ENCODE measurements around the gene XRCC6. TPM values are rescaled to one million over a fixed set of nuclear protein-coding genes. Genes with fewer than 3 reads are reported as not detected.

Gene XRCC6
- total RNA-seq, 2 experiments from 2014 or later = 162 TPM

- DNase-seq = no peak
- Mint-ChIP-seq H3K4me1 (ENCODE audit: low read depth) (peaks cover 9% of the 10 kb centered on the region), H3K36me3 (ENCODE audit: low read depth) (peaks cover 83% of the 10 kb centered on the region), H3K27me3 (no peaks in the 10 kb centered on the region), H3K27ac (no peak overlapping the region), H3K9me3 (no peaks in the 10 kb centered on the region), H3K4me3 (no peak overlapping the region)
- TF ChIP-seq CTCF (IDR thresholded peaks at IDR 0.05) = no peak
- ATAC-seq (ENCODE audit: poor library complexity) = no peak
- Histone ChIP-seq H3K36me3 (ENCODE audit: insufficient read depth, low read length) (peaks cover 83% of the 10 kb centered on the region), H3K27ac (ENCODE audit: low read depth in 1 of 2, low read length in 2 of 2) (no peak overlapping the region), H3K27me3 (ENCODE audit: control insufficient read depth in 1 of 2, insufficient read depth in 2 of 2, low read length in 2 of 2) (no peaks in the 10 kb centered on the region), H3K9me3 (ENCODE audit: control insufficient read depth in 1 of 2, insufficient read depth in 1 of 2, low read length in 2 of 2) (no peaks in the 10 kb centered on the region), H3K4me3 (ENCODE audit: low read length) (no peak overlapping the region), H3K4me1 (ENCODE audit: insufficient read depth, low read length) (no peaks in the 10 kb centered on the region)
- intact Hi-C loops (cut with DNase I, micrococcal nuclease) = no loop called here
- POLR2A ChIA-PET = no interaction called here
- CTCF ChIA-PET = no interaction called here
Observed at GRCh38 chr22:41641854-41642253, 20.8 kb downstream of the XRCC6 start.

GRCh38 chr22:41642331-41643110 is 21.4 kb downstream of the XRCC6 start:
- Mint-ChIP-seq H3K4me3 (no peak overlapping the region), H3K9me3 (no peaks in the 10 kb centered on the region), H3K36me3 (ENCODE audit: low read depth) (peaks cover 81% of the 10 kb centered on the region), H3K27ac (no peak overlapping the region), H3K4me1 (ENCODE audit: low read depth) (peaks cover 9% of the 10 kb centered on the region), H3K27me3 (no peaks in the 10 kb centered on the region)
- TF ChIP-seq CTCF (IDR thresholded peaks at IDR 0.05) = no peak
- Histone ChIP-seq H3K9me3 (ENCODE audit: control insufficient read depth in 1 of 2, insufficient read depth in 1 of 2, low read length in 2 of 2) (no peaks in the 10 kb centered on the region), H3K4me1 (ENCODE audit: insufficient read depth, low read length) (no peaks in the 10 kb centered on the region), H3K36me3 (ENCODE audit: insufficient read depth, low read length) (peaks cover 80% of the 10 kb centered on the region), H3K27ac (ENCODE audit: low read depth in 1 of 2, low read length in 2 of 2) (no peak overlapping the region), H3K4me3 (ENCODE audit: low read length) (no peak overlapping the region), H3K27me3 (ENCODE audit: control insufficient read depth in 1 of 2, insufficient read depth in 2 of 2, low read length in 2 of 2) (no peaks in the 10 kb centered on the region)
- POLR2A ChIA-PET = no interaction called here
- ATAC-seq (ENCODE audit: poor library complexity) = no peak
- no peak for DNase-seq
- CTCF ChIA-PET = no interaction called here
- intact Hi-C loops (cut with DNase I, micrococcal nuclease) = no loop called here

GRCh38 chr22:41647771-41648170 is 26.7 kb downstream of the XRCC6 start:
- Mint-ChIP-seq H3K27ac (no peak overlapping the region), H3K9me3 (no peaks in the 10 kb centered on the region), H3K4me3 (no peak overlapping the region), H3K27me3 (no peaks in the 10 kb centered on the region), H3K36me3 (ENCODE audit: low read depth) (peaks cover 80% of the 10 kb centered on the region), H3K4me1 (ENCODE audit: low read depth) (peaks cover 6% of the 10 kb centered on the region)
- ChIA-PET POLR2A (no interaction called here), CTCF (no interaction called here)
- Histone ChIP-seq H3K9me3 (ENCODE audit: control insufficient read depth in 1 of 2, insufficient read depth in 1 of 2, low read length in 2 of 2) (no peaks in the 10 kb centered on the region), H3K4me1 (ENCODE audit: insufficient read depth, low read length) (no peaks in the 10 kb centered on the region), H3K27me3 (ENCODE audit: control insufficient read depth in 1 of 2, insufficient read depth in 2 of 2, low read length in 2 of 2) (no peaks in the 10 kb centered on the region), H3K27ac (ENCODE audit: low read depth in 1 of 2, low read length in 2 of 2) (no peak overlapping the region), H3K36me3 (ENCODE audit: insufficient read depth, low read length) (peaks cover 88% of the 10 kb centered on the region), H3K4me3 (ENCODE audit: low read length) (no peak overlapping the region)
- ATAC-seq (ENCODE audit: poor library complexity) (no peak), DNase-seq (no peak)
- intact Hi-C loops (cut with DNase I, micrococcal nuclease) = no loop called here
- no peak for TF ChIP-seq CTCF (IDR thresholded peaks at IDR 0.05)

All from CD4-positive, alpha-beta T cell (primary cell).